Measurements from ENCODE around the gene CNTN4. TPM values are rescaled to one million over a fixed set of nuclear protein-coding genes. Genes with fewer than 3 reads are reported as not detected.

Gene CNTN4
- total and polyA plus RNA-seq, 2 experiments from 2014 or later, result 0.91 to 4.0 TPM

DNA sequence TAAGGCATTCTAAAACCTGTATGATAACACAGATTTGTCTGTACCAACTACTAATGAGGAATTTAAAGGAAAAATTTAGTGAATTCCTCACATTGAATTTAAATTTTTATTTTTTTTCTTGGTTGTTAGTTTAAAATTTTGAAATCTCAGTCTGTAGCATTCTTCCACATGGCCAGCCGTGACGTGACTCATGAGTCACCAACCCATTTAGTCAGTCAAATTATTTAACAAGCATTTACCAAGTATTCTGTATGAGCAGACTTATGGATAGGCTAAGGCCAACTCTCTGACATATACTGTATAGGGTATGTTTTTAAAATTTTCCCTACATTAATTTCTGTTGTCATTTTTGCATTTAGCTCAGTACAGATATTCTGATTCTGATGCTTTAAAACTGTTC lies 112.9 kb downstream of the CNTN4 start:
- Histone ChIP-seq H3K4me2 (no peak overlapping the region), H3K36me3 (ENCODE audit: insufficient read depth) (no peaks in the 10 kb centered on the region), H3F3A (replicated peaks; ENCODE audit: low read depth) (no peaks in the 10 kb centered on the region), H3K4me1 (ENCODE audit: insufficient read depth) (no peaks in the 10 kb centered on the region), H3K79me2 (replicated peaks; ENCODE audit: insufficient read depth) (no peaks in the 10 kb centered on the region), H4K20me1 (replicated peaks; ENCODE audit: insufficient read depth) (no peaks in the 10 kb centered on the region), H3K27me3 (ENCODE audit: insufficient read depth) (no peaks in the 10 kb centered on the region), H2AFZ (no peak overlapping the region), H3K4me3 (no peak overlapping the region), H3K27ac (ENCODE audit: low read depth) (no peak overlapping the region), H3K9me2 (ENCODE audit: insufficient read depth) (no peaks in the 10 kb centered on the region; the same call in 1 of the 2 replicates)
- Mint-ChIP-seq H3K27ac (no peak overlapping the region), H3K9me3 (peaks cover 95% of the 10 kb centered on the region), H3K36me3 (ENCODE audit: low read depth) (peaks cover 35% of the 10 kb centered on the region), H3K4me1 (no peaks in the 10 kb centered on the region), H3K4me3 (no peak overlapping the region), H3K27me3 (ENCODE audit: insufficient read depth, low read depth, poor library complexity) (no peaks in the 10 kb centered on the region)
- no peak for ATAC-seq
- no peak for DNase-seq (ENCODE audit: low spot score)
- no peak for TF ChIP-seq ZNF462 (CRISPR knock-in tag; IDR thresholded peaks at IDR 0.05)
- no peak for TF ChIP-seq POLR2AphosphoS5 (IDR thresholded peaks at IDR 0.05; ENCODE audit: low read depth)
- TF ChIP-seq CTCF (conservative IDR thresholded peaks at IDR 0.05; ENCODE audit: low read depth in 2 of 2), result no peak
- TF ChIP-seq, protein P1, sequence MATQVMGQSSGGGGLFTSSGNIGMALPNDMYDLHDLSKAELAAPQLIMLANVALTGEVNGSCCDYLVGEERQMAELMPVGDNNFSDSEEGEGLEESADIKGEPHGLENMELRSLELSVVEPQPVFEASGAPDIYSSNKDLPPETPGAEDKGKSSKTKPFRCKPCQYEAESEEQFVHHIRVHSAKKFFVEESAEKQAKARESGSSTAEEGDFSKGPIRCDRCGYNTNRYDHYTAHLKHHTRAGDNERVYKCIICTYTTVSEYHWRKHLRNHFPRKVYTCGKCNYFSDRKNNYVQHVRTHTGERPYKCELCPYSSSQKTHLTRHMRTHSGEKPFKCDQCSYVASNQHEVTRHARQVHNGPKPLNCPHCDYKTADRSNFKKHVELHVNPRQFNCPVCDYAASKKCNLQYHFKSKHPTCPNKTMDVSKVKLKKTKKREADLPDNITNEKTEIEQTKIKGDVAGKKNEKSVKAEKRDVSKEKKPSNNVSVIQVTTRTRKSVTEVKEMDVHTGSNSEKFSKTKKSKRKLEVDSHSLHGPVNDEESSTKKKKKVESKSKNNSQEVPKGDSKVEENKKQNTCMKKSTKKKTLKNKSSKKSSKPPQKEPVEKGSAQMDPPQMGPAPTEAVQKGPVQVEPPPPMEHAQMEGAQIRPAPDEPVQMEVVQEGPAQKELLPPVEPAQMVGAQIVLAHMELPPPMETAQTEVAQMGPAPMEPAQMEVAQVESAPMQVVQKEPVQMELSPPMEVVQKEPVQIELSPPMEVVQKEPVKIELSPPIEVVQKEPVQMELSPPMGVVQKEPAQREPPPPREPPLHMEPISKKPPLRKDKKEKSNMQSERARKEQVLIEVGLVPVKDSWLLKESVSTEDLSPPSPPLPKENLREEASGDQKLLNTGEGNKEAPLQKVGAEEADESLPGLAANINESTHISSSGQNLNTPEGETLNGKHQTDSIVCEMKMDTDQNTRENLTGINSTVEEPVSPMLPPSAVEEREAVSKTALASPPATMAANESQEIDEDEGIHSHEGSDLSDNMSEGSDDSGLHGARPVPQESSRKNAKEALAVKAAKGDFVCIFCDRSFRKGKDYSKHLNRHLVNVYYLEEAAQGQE (IDR thresholded peaks at IDR 0.05; ENCODE audit: unreplicated experiment), result no peak
- TF ChIP-seq STAT1 (IDR thresholded peaks at IDR 0.05; ENCODE audit: unreplicated experiment), result no peak
- no peak for TF ChIP-seq ZNF114 (CRISPR knock-in tag; IDR thresholded peaks at IDR 0.05)
- no peak for TF ChIP-seq EZH2phosphoT487 (IDR thresholded peaks at IDR 0.05; ENCODE audit: unreplicated experiment)
- TF ChIP-seq EZH2 (IDR thresholded peaks at IDR 0.05; ENCODE audit: low read depth, unreplicated experiment), result no peak
- no peak for TF ChIP-seq NANOG (IDR thresholded peaks at IDR 0.05; ENCODE audit: borderline replicate concordance)
- no peak for TF ChIP-seq ETS1 (IDR thresholded peaks at IDR 0.05)
- TF ChIP-seq CREB1 (CRISPR knock-in tag; IDR thresholded peaks at IDR 0.05; ENCODE audit: low read depth), result no peak
- no peak for TF ChIP-seq JUNB (IDR thresholded peaks at IDR 0.05; ENCODE audit: unreplicated experiment)

All from GM23338 (cell line).